ENCODE data around the gene ODC1. TPM values are rescaled to one million over a fixed set of nuclear protein-coding genes. Genes with fewer than 3 reads are reported as not detected.
A peak's percentile ranks its signal among the peaks of the same experiment; 100 is the strongest.

Gene ODC1
- total RNA-seq, 1 donor = 129 TPM

DNA sequence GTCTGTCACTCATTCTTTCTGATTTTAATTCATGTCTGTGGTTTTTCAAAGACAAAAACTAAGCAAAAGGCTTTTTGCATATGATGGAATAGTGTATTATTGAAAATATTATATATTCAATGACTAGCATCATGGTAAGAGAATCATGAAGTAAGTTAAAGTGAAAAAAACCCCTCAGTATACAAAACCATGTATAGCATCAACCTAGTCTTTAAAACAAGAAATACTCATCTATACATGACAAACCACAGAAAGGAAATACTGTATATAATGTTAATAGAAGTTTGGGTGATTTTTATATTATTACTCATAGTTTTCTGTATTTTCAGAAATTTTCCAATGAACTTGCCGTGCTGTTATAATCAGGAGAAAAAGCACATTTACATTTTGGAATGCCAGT, 38.0 kb upstream of the ODC1 start:
- no peak for DNase-seq (ENCODE audit: low read depth)
- TF ChIP-seq, protein P1, sequence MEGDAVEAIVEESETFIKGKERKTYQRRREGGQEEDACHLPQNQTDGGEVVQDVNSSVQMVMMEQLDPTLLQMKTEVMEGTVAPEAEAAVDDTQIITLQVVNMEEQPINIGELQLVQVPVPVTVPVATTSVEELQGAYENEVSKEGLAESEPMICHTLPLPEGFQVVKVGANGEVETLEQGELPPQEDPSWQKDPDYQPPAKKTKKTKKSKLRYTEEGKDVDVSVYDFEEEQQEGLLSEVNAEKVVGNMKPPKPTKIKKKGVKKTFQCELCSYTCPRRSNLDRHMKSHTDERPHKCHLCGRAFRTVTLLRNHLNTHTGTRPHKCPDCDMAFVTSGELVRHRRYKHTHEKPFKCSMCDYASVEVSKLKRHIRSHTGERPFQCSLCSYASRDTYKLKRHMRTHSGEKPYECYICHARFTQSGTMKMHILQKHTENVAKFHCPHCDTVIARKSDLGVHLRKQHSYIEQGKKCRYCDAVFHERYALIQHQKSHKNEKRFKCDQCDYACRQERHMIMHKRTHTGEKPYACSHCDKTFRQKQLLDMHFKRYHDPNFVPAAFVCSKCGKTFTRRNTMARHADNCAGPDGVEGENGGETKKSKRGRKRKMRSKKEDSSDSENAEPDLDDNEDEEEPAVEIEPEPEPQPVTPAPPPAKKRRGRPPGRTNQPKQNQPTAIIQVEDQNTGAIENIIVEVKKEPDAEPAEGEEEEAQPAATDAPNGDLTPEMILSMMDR (IDR thresholded peaks at IDR 0.05; ENCODE audit: insufficient read depth, low read length) = no peak
- no peak overlapping the region for H3K4me3 ChIP-seq (ENCODE audit: low read depth, low read length)

DNA sequence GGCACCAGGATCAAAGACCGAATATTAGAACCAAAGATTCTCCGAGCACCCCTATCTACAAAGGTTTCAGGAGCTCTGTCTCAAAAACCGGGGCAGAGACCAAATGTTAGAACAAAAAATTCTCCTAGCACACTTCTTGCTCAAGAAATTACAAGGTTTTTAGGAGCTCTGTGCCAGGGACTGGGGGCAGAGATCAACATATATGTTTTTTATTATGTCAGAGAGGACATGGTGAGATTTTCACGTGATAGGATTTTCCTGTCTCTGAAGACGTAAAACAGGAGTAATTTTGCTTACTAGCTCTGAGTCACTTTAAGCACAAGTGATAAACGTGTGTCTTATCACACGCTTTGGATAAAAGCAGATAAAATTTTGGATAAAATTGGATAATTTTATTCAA, 34.8 kb upstream of the ODC1 start:
- DNase-seq (ENCODE audit: low read depth) = peak; percentile 68
- TF ChIP-seq, protein P1 (IDR thresholded peaks at IDR 0.05; ENCODE audit: insufficient read depth, low read length) = no peak
- H3K4me3 ChIP-seq (ENCODE audit: low read depth, low read length) = no peak overlapping the region

DNA sequence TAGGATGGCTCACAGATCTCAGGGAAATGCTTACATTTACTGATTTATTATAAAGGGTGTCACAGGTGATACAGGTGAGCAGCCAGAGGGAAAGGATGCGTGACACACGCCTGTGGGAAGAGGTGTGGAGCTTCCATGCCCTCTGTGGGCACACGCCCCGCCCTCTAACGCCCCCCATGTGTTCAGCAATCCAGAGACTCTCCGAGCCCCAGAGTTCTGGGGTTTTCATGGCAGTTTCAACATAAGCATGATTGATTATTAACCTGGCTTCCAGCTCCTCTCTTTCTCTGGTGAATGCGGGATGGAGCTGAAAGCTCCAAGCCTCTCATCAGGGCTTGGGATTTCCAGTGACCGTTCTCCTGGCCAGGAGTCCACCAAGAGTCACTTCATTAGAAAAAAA, 34.3 kb upstream of the ODC1 start:
- no peak for DNase-seq (ENCODE audit: low read depth)
- TF ChIP-seq, protein P1 (IDR thresholded peaks at IDR 0.05; ENCODE audit: insufficient read depth, low read length) = no peak
- no peak overlapping the region for H3K4me3 ChIP-seq (ENCODE audit: low read depth, low read length)

DNA sequence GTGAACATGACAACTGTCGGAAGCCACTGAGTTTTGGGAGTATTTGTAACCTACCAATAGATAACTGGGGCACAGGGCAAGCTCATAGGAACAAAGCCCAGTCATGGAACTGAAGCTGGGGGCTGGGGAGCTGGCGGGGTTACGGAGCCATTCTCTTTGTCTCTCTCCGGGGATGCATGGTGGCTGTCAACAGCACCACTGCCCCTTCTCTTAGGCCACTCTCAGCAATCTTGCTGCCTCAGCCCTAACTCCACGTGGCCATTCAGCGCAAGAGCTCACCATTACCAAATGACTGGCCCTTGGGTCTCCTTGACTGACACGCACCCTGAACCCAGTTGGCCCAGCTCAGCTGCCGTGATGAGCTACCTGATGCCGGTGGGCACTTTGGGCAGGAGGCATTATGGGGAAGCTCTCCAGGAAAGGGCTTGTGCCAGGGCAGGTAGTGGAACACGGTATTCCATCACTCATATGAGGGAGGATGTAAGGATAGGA, 33.6 kb upstream of the ODC1 start:
- TF ChIP-seq, protein P1 (IDR thresholded peaks at IDR 0.05; ENCODE audit: insufficient read depth, low read length) = no peak
- DNase-seq (ENCODE audit: low read depth) = no peak
- H3K4me3 ChIP-seq (ENCODE audit: low read depth, low read length) = no peak overlapping the region

DNA sequence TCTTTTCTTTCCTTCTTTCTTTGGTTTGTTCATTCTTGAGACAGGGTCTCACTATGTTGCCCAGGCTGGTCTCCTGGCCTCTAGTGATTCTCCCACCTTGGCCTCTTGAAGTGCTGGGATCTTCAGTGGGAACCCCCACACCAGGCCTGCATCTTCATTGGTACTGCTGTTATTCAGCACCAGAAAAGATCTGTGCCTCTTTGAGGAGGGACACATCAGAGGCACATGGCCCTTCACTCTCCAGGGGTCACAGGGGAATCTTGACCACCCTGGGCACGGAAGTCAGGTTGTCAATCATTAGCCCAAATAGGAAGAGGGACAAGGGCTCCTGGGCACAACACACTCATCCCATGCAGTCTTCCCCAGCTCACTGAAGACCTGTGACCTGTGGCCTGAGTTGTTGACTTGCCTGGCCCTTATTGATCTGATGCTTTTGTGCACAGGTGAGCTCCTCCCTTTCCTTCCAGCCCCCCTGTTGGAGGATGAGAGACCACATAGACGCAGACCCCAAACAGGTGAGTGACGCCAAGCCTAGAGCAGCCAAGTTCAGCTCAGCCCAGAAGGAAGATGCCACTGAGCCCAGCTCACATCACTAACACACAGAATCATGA, 33.0 kb upstream of the ODC1 start:
- TF ChIP-seq, protein P1 (IDR thresholded peaks at IDR 0.05; ENCODE audit: insufficient read depth, low read length) = no peak
- H3K4me3 ChIP-seq (ENCODE audit: low read depth, low read length) = no peak overlapping the region
- DNase-seq (ENCODE audit: low read depth) = no peak

DNA sequence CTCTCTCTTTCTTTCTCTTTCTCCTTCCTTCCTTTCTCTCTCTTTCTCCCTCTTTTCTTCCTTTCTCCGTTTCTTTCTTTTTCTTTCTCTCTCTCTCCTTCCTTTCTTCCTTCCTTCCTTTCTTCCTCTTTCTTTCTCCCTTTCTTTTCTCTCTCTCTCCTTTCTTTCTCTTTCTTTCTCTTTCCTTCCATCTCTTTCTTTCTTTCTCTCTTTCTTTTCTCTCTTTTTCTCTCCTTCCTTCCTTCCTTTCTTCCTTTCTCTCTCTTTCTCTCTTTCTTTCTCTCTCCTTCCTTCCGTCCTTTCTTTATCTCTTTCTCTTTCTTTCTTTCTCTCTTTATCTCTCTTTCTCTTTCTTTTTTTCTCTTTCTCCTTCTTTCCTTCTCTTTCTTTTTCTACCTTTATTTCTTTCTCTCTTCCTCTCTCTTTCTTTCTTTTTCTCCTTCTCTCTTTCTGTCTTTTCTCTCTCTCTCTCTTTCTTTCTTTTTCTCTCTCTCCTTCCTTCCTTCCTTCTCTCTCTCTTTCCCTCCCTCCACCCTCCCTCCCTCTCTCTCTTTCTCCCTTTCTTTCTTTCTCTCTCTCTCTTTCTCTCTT, 32.3 kb upstream of the ODC1 start:
- no peak overlapping the region for H3K4me3 ChIP-seq (ENCODE audit: low read depth, low read length)
- DNase-seq (ENCODE audit: low read depth) = no peak
- TF ChIP-seq, protein P1 (IDR thresholded peaks at IDR 0.05; ENCODE audit: insufficient read depth, low read length) = no peak

Data from fibroblast of the aortic adventitia (primary cell).